NCI-H748 (cell line): Measurements from ENCODE around the gene MLLT3.
A peak's percentile ranks its signal among the peaks of the same experiment; 100 is the strongest.

ENCODE experiments used
- DNase-seq: peaks from one replicate; lab custom pipeline; 2025; ENCODE audit not compliant: unreplicated experiment; lab: John Stamatoyannopoulos, UW

The MLLT3 gene

DNA sequence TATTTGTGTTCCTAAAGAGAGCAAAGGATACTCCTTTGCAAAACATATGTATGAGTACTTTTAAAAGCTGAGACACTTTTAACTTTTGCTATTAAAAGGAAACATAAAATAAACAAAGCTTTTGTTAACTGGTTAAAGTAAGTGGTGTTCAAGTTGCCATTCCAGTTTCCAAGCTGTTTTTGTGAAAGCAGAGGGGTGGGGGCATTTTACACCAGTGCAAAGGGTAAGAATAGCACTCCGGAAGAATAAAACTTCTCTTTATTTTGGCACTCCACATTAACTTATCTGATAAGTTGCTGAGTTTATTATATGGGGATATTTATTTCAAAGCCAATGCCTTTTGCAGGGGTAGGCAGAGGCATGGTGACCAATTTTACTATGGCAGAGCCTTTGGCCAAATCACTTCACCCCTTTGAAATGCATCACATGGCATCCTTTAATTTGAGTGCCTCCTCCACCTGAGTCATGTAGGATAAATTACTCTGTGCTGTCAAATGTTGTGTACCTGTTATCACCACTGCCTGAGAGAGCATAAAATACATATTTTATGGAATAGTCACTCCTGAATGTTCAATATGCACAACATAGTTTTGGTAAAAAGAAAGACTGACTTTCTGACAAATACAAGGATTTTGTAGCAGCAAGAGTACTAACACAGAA is 62.9 kb downstream of the MLLT3 start:
- DNase-seq: no peak

- DNase-seq: no peak
Observed at GRCh38 chr9:20558566-20559016, 63.7 kb downstream of the MLLT3 start.

- DNase-seq: no peak
Observed at GRCh38 chr9:20557890-20558565, 64.3 kb downstream of the MLLT3 start.

- no peak for DNase-seq
Observed at GRCh38 chr9:20557285-20557684, 65.0 kb downstream of the MLLT3 start.

GRCh38 chr9:20553558-20554149 is 68.6 kb downstream of the MLLT3 start:
- DNase-seq: no peak

DNA sequence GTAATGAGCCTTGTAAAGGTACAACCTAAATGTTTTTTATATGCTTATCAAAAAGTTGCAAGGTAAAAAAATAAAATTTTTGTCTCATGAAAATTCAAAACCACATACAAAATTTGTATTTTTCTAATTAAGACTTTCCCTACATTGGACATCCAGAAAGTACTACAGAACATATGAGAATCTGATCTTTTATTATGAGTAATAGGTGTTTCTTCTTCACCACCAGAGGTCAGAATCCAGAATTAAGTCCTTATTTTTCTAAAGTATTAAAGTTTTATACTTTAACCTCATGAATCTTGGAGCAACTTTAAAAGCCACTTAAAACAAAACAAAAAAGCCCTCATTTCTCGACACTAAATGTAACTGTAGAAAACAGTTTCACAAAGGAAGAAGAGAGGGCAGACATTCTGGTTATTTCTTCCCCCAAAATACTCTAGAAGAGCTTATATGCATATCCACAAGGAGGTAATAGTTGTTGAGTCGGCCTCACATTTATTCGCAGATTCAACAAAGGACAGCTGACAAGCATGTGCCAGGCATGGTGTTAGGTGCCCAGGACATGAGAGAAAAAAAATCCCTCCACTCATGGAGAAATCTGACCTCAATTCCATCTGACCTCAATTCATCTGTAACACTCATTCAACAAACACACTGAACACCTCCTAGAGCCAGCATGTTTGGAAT is 69.3 kb downstream of the MLLT3 start:
- DNase-seq: no peak

GRCh38 chr9:20551835-20552234 is 70.5 kb downstream of the MLLT3 start:
- no peak for DNase-seq

DNA sequence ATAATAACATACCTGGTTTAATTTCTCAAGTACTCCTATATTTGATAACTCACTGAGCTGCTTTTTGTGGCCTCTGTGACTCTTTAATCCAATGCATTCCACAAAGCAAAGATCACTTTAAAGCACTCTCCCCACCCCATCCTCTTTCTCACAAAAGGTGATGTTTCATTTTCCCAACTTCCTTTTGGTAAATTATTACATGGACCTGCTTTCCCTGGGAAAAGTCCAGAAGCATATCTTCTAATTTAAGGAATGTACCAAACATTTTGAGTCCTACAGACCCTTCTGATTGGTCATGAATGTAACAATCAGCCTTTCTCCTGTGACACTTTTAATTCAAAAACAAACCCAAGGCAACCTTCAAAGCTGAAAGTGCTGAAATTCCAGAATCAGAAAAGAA is 71.1 kb downstream of the MLLT3 start:
- DNase-seq: no peak

DNA sequence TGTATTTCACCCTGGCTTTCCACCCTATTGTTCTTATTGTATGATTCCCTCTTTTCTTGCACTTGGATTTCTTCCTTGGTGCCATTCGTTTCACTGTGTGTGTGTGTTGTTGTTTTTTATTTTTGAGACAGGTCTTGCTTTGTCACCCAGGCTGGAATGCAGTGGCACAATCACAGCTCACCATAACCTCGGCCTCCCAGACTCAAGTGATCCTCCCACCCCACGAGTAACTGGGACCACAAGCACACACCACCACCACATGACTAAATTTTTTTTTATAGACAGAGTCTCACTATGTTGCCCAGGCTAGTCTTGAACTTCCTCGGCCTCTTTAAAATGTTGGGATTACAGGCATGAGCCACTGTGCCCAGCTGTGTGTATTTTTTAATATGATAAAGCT is 72.0 kb downstream of the MLLT3 start:
- no peak for DNase-seq

GRCh38 chr9:20549053-20549452 is 73.2 kb downstream of the MLLT3 start:
- no peak for DNase-seq

DNA sequence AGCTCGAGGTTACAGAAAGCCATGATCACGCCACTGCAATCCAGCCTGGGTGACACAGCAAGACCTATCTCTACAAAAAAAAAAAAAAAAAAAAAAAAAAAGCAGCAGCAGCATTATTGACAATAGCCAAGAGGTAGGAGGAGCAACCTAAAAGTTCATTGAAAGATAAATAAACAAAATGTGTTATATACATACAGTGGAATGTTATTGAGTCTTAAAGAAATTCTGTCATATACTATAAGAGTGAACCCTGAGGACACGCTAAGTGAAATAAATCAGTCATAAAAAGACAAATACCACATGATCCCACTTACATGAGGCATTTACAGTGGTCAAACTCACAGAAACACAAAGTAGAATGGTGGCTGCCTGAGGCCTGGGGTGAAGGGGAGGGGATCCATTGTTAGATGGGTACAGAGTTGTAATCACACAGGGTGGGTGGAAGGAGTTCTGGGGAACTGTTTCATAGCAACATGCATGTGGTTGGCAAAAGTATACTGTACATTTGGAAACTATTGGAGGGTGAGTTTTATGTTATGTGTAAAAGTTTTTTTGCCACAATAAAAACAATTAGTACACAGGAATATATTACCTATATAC is 77.2 kb downstream of the MLLT3 start:
- DNase-seq: no peak

GRCh38 chr9:20540169-20540863 is 82.0 kb downstream of the MLLT3 start:
- no peak for DNase-seq

DNA sequence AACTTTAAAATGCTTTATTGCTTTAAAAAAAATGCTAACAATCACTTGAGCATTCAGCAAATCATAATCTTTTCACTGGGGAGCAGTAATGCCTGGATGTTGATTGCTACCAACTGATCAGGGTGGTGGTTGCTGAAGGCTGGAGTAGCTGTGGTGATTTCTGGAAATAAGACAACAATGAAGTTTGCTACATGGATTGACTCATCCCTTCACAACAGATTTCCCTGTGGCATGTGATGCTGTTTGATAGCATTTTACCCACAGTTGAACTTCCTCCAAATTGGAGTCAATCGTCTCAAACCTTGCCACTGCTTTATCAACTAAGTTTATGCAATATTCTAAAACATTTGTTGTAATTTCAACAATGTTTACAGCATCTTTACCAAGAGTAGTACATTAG is 83.3 kb downstream of the MLLT3 start:
- DNase-seq: no peak

GRCh38 chr9:20538092-20538491 is 84.2 kb downstream of the MLLT3 start:
- DNase-seq: no peak

DNA sequence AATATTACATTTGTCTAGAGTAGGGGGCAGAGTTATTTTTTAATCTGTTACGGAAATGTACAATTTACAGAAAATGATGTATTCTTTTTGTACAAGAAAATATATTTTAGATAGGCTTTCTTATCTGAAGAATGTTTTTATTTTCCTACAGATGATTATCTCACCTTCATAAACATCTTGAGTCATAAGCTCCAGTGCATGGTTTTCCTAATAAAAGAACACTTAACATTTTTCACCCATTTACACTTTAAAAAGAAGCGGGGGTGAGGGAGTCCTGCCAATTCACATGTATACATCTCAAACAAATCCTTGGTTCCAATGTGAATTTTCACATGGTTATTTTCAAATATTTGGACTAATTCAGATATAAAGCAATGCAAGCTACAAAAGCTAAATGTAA is 85.0 kb downstream of the MLLT3 start:
- no peak for DNase-seq

DNA sequence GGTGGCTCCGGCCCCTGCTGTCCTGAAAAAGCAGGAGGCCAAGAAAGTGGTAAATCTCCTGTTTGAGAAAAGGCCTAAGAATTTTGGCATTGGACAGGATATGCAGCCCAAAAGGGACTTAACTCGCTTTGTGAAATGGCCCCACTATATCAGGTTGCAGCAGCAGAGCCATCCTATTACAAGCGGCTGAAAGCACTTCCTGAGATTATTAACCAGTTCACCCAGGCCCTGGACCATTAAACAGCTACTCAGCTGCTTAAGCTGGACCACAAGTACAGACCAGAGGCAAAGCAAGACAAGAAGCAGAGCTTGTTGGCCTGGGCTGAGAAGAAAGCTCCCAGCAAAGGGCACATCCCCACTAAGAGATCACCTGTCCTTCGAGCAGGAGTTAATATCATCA is 89.7 kb downstream of the MLLT3 start:
- DNase-seq: no peak

DNA sequence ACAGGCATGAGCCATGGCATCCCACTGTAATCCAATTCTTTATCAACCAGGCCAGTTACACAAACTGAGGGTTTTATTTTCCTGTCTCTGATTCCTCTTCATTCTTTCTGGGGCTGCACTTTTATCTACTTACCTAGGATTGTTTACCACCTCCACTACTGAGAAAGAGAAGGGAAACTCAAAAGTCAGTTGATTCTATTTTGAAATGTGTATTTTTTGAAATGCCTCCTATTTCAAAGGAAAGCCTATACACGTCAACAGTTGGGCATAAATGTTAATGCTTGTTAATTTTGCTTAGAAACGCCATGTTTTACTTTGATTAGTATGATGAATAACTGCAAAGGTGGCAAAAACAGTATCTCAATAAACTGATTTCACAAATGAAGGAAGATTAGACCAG is 92.5 kb downstream of the MLLT3 start:
- DNase-seq: no peak

GRCh38 chr9:20528253-20528652 is 94.0 kb downstream of the MLLT3 start:
- DNase-seq: no peak

DNA sequence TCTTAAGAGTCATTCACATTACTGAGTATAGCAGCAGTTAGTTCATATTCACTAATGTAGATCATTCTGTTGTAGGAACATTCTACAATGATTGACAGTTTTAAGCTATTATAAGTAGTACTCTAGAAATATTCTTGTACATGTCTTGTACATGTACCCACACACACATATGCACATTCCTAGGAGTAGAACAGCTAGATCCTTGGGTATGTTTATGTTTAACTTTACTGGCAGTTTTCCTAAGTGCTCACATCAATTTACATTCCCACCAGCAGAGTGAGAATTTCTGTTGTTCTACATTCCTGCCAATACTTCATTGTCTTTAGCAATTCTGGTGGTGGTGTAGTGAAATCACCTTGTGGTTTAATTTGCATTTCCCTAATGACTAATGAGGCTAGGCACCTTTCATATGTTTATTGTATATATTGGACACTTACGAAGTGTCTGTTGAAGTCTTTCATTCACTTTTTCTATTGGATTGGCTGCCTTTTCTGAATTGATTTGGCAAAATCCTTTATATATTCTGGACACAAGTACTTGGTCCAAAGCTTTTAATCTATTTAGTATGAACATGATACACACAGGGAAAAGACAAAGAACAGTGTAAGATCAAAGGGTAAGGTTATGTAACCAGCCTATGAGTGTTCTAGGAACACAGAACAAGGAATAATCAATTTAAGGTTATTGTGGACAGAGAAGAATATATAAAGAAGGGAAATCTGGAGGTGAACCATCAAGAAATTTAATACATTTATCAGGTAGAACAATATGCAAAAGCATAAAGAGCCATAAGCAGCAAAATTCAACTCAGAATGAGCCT is 95.6 kb downstream of the MLLT3 start:
- DNase-seq: no peak

- DNase-seq: peak; percentile 22
Observed at GRCh38 chr9:20524776-20525175, 97.5 kb downstream of the MLLT3 start.
